Esophagus muscularis mucosa (tissue), 4 donors: ENCODE data around the gene BACE1. TPM values are rescaled to one million over a fixed set of nuclear protein-coding genes. Genes with fewer than 3 reads are reported as not detected.

Source experiments
- DNase-seq: peaks from one replicate; pipeline ENCODE4 v3.0.0-alpha.2; 2017; ENCODE audit errors: extremely low spot score
- H3K27ac ChIP-seq, 4 donors: fragments of 200-600 bp; sonication (generic); replicated peaks in 1 of 4; 1 replicate in 3 of 4; 2 replicates in 1 of 4; pipeline ENCODE4 v1.5.1; 2016 to 2019; ENCODE audit warnings: mild to moderate bottlenecking in 1 of 4
- H3K27me3 ChIP-seq, 4 donors: fragments of 200-600 bp; sonication (generic); one replicate each; pipeline versions ENCODE4 v1.5.1 to v1.6.0; 2016 to 2019
- H3K36me3 ChIP-seq, 4 donors: fragments of 200-600 bp; sonication (generic); one replicate each; pipeline ENCODE4 v1.5.1; 2016 to 2019
- H3K4me1 ChIP-seq, 4 donors: fragments of 200-600 bp; sonication (generic); one replicate each; pipeline ENCODE4 v1.5.1; 2016 to 2019
- H3K4me3 ChIP-seq, 4 donors: fragments of 200-600 bp; sonication (generic); 1 replicate in 2 of 4; 2 replicates in 2 of 4; pipeline ENCODE4 v1.5.1; 2016 to 2019; ENCODE audit warnings: mild to moderate bottlenecking in 4 of 4, moderate library complexity in 1 of 4
- H3K9me3 ChIP-seq, 4 donors: fragments of 200-600 bp; sonication (generic); 1 replicate in 3 of 4; 2 replicates in 1 of 4; pipeline ENCODE4 v1.5.1; 2016 to 2019
- CTCF ChIP-seq, 3 experiments: fragments of 200-600 bp in 2 of 3; fragments of 450-650 bp in 1 of 3; sonication (generic) in 2 of 3; IDR thresholded peaks; one replicate each; pipeline ENCODE4 v1.5.1; 2017 to 2019; ENCODE audit warnings: antibody characterized with exemption in 3 of 3, mild to moderate bottlenecking in 2 of 3, moderate library complexity in 1 of 3
- EP300 ChIP-seq: sonication (generic); formaldehyde crosslinking; IDR thresholded peaks from one replicate; pipeline ENCODE4 v1.6.1; 2017; ENCODE audit warnings: antibody characterized with exemption
- POLR2A ChIP-seq: fragments of 450-650 bp; IDR thresholded peaks from one replicate; pipeline ENCODE4 v1.6.1; 2017; ENCODE audit warnings: antibody characterized with exemption, moderate library complexity, mild to moderate bottlenecking, low read depth
- POLR2AphosphoS5 ChIP-seq, 2 donors: sonication (generic); formaldehyde crosslinking; IDR thresholded peaks; one replicate each; pipeline ENCODE4 v1.6.1; 2017; ENCODE audit warnings: antibody characterized with exemption in 2 of 2
- WGBS: methylation state at CpG from one replicate; pipeline ENCODE4 v1.1.5; 2018; 5-methylcytosine and 5-hydroxymethylcytosine counted together
- intact Hi-C: fragments of 100-400 bp; cut with DNase I; formaldehyde crosslinking; loops from one replicate; pipeline ENCODE4 v1.15.1; 2023
- total RNA-seq, 4 donors: library from RNA; depleted of rRNA; stranded (reverse); fragments of >200 nt; gene quantifications; one replicate each; pipeline versions ENCODE4 v1.1.0 to v1.2.1, GENCODE V29; 2016

Gene BACE1
- total RNA-seq, 4 donors from 2014 or later, result 20.8 to 37.7 (median 23.9) TPM

- WGBS, result 94% methylated on average over 7 of the region's 7 CpGs
- no peaks in the 10 kb centered on the region for H3K27me3 ChIP-seq
- peaks cover 21 to 36% (median 29%) of the 10 kb centered on the region in 4 donors for H3K4me1 ChIP-seq
- H3K36me3 ChIP-seq, result no peaks in the 10 kb centered on the region
- no peak for TF ChIP-seq EP300
- TF ChIP-seq POLR2AphosphoS5 (IDR thresholded peaks at IDR 0.05), result no peak
- TF ChIP-seq CTCF (IDR thresholded peaks at IDR 0.05), result no peak
- TF ChIP-seq POLR2A, result no peak
- intact Hi-C loops, result no loop called here
- DNase-seq, result no peak
- H3K4me3 ChIP-seq, result no peak overlapping the region
- H3K27ac ChIP-seq, result no peak overlapping the region
- H3K9me3 ChIP-seq, result no peaks in the 10 kb centered on the region
These were observed 2.7 kb upstream of the BACE1 start for GRCh38 chr11:117318738-117319137.

GRCh38 chr11:117315285-117316196 lies 515 bp downstream of the BACE1 start:
- Histone ChIP-seq H3K4me3 (peak overlapping the region; percentile 73 to 98 (median 94)), H3K9me3 (no peaks in the 10 kb centered on the region), H3K36me3 (peaks cover 0 to 4% (median under 1%) of the 10 kb centered on the region in 4 donors), H3K4me1 (peaks cover 21 to 42% (median 32%) of the 10 kb centered on the region in 4 donors), H3K27ac (peak overlapping the region; percentile 60 to 77 (median 68)), H3K27me3 (no peaks in the 10 kb centered on the region)
- DNase-seq, result no peak
- TF ChIP-seq POLR2A, result no peak
- TF ChIP-seq POLR2AphosphoS5 (IDR thresholded peaks at IDR 0.05), result no peak
- no peak for TF ChIP-seq EP300
- TF ChIP-seq CTCF (IDR thresholded peaks at IDR 0.05), result no peak
- 5% methylated on average over 4 of the region's 62 CpGs for WGBS
- intact Hi-C loops, result no loop called here

GRCh38 chr11:117314840-117315239 lies 1.2 kb downstream of the BACE1 start:
- TF ChIP-seq CTCF (IDR thresholded peaks at IDR 0.05) (no peak), POLR2A (no peak), POLR2AphosphoS5 (IDR thresholded peaks at IDR 0.05) (no peak), EP300 (no peak)

GRCh38 chr11:117313828-117314768 lies 2.0 kb downstream of the BACE1 start:
- Histone ChIP-seq H3K27me3 (no peaks in the 10 kb centered on the region), H3K36me3 (peaks cover 0 to 7% (median 3%) of the 10 kb centered on the region in 4 donors), H3K4me1 (peaks cover 21 to 42% (median 32%) of the 10 kb centered on the region in 4 donors), H3K9me3 (no peaks in the 10 kb centered on the region), H3K4me3 (peak overlapping the region; percentile 73 to 98 (median 94)), H3K27ac (no peak overlapping the region)
- TF ChIP-seq POLR2AphosphoS5 (IDR thresholded peaks at IDR 0.05) (no peak), CTCF (IDR thresholded peaks at IDR 0.05) (no peak)
- intact Hi-C loops, result no loop called here
- DNase-seq, result no peak
- 82% methylated on average over 12 of the region's 14 CpGs for WGBS

More at GRCh38 chr11:117314840-117315239, 1.2 kb downstream of the BACE1 start:
- DNase-seq, result no peak
- WGBS, result 60% methylated on average over 1 of the region's 10 CpGs
- peaks cover 21 to 42% (median 32%) of the 10 kb centered on the region in 4 donors for H3K4me1 ChIP-seq
- no peaks in the 10 kb centered on the region for H3K27me3 ChIP-seq
- H3K4me3 ChIP-seq, result peak overlapping the region; percentile 73 to 98 (median 94)
- H3K27ac ChIP-seq, result no peak overlapping the region
- H3K36me3 ChIP-seq, result peaks cover 0 to 7% (median 3%) of the 10 kb centered on the region in 4 donors
- intact Hi-C loops, result no loop called here
- no peaks in the 10 kb centered on the region for H3K9me3 ChIP-seq
